GM23338 (cell line): ENCODE results near the gene TMEM178A. TPM values are rescaled to one million over a fixed set of nuclear protein-coding genes. Genes with fewer than 3 reads are reported as not detected.

Source experiments
- ATAC-seq: fragments of 200-7000 bp; cut with Tn5 transposase; 3 replicates; pipeline ENCODE4 v1.9.1; 2020
- DNase-seq: peaks from one replicate; pipeline ENCODE4 v3.0.0-alpha.2; 2015; ENCODE audit warnings: low spot score
- H2AFZ ChIP-seq: fragments of 200-600 bp; sonication (generic); 2 replicates; pipeline ENCODE4 v1.8.0; 2016; ENCODE audit warnings: antibody characterized with exemption, mild to moderate bottlenecking, moderate library complexity
- H3F3A ChIP-seq: fragments of 200-600 bp; sonication (generic); replicated peaks from 2 replicates; pipeline ENCODE4 v1.8.0; 2017; ENCODE audit warnings: antibody characterized with exemption, mixed run types, low read depth
- H3K27ac ChIP-seq: fragments of 200-600 bp; sonication (generic); 2 replicates; pipeline ENCODE4 v1.6.1; 2016; ENCODE audit warnings: low read depth
- H3K27me3 ChIP-seq: fragments of 200-600 bp; sonication (generic); 2 replicates; pipeline ENCODE4 v1.8.0; 2016; ENCODE audit warnings: mild to moderate bottlenecking, mixed run types, moderate library complexity; ENCODE audit not compliant: insufficient read depth
- H3K36me3 ChIP-seq: fragments of 200-600 bp; sonication (generic); 2 replicates; pipeline ENCODE4 v1.8.0; 2016; ENCODE audit warnings: mild to moderate bottlenecking; ENCODE audit not compliant: insufficient read depth
- H3K4me1 ChIP-seq: fragments of 200-600 bp; sonication (generic); 2 replicates; pipeline ENCODE4 v1.8.0; 2016; ENCODE audit warnings: mild to moderate bottlenecking, moderate library complexity; ENCODE audit not compliant: insufficient read depth
- H3K4me2 ChIP-seq: fragments of 200-600 bp; sonication (generic); 2 replicates; pipeline ENCODE4 v1.7.1; 2017; ENCODE audit warnings: mixed run types
- H3K4me3 ChIP-seq: fragments of 200-600 bp; sonication (generic); 2 replicates; pipeline ENCODE4 v1.6.1; 2016; ENCODE audit warnings: mixed run types
- H3K79me2 ChIP-seq: fragments of 200-600 bp; sonication (generic); replicated peaks from 2 replicates; pipeline ENCODE4 v1.8.0; 2017; ENCODE audit warnings: mild to moderate bottlenecking; ENCODE audit not compliant: insufficient read depth
- H3K9me2 ChIP-seq: fragments of 200-600 bp; sonication (generic); 2 replicates; pipeline ENCODE4 v1.8.0; 2017; ENCODE audit not compliant: insufficient read depth
- H4K20me1 ChIP-seq: fragments of 200-600 bp; sonication (generic); replicated peaks from 2 replicates; pipeline ENCODE4 v1.8.0; 2017; ENCODE audit warnings: mild to moderate bottlenecking; ENCODE audit not compliant: insufficient read depth
- H3K27ac Mint-ChIP-seq: 2 replicates; pipeline ENCODE4 v1.8.0; 2020; ENCODE audit warnings: inconsistent platforms, mild to moderate bottlenecking, moderate library complexity, mixed read lengths
- H3K27me3 Mint-ChIP-seq: 3 replicates; pipeline ENCODE4 v1.8.0; 2022; ENCODE audit warnings: low read depth, mild to moderate bottlenecking, moderate library complexity, mixed read lengths, inconsistent platforms; ENCODE audit not compliant: insufficient read depth, poor library complexity
- H3K36me3 Mint-ChIP-seq: 3 replicates; pipeline ENCODE4 v1.8.0; 2021; ENCODE audit warnings: low read depth, mild to moderate bottlenecking, inconsistent platforms, moderate library complexity, mixed read lengths
- H3K4me1 Mint-ChIP-seq: 3 replicates; pipeline ENCODE4 v1.8.0; 2020; ENCODE audit warnings: mild to moderate bottlenecking, inconsistent platforms, mixed read lengths
- H3K4me3 Mint-ChIP-seq: 3 replicates; pipeline ENCODE4 v1.8.0; 2021; ENCODE audit warnings: moderate library complexity, mild to moderate bottlenecking, inconsistent platforms, mixed read lengths
- H3K9me3 Mint-ChIP-seq: 3 replicates; pipeline ENCODE4 v1.8.0; 2020; ENCODE audit warnings: moderate library complexity, mild to moderate bottlenecking, inconsistent platforms, mixed read lengths
- EZH2 ChIP-seq: fragments of 200-600 bp; sonication (generic); IDR thresholded peaks from one replicate; pipeline ENCODE4 v1.8.0; 2017; ENCODE audit warnings: antibody characterized with exemption, mild to moderate bottlenecking, low read depth; ENCODE audit not compliant: unreplicated experiment
- EZH2phosphoT487 ChIP-seq: fragments of 200-600 bp; sonication (generic); IDR thresholded peaks from one replicate; pipeline ENCODE4 v1.8.1; 2018; ENCODE audit warnings: antibody characterized with exemption; ENCODE audit not compliant: unreplicated experiment
- JUNB ChIP-seq: IDR thresholded peaks from one replicate; pipeline ENCODE4 v1.6.1; 2016; ENCODE audit warnings: antibody characterized with exemption; ENCODE audit not compliant: unreplicated experiment
- NANOG ChIP-seq: IDR thresholded peaks from 2 replicates; pipeline ENCODE4 v1.6.1; 2016; ENCODE audit warnings: antibody characterized with exemption, borderline replicate concordance
- POLR2AphosphoS5 ChIP-seq: IDR thresholded peaks from 2 replicates; pipeline ENCODE4 v1.6.1; 2016; ENCODE audit warnings: antibody characterized with exemption, low read depth
- REST ChIP-seq: IDR thresholded peaks from one replicate; pipeline ENCODE4 v1.6.1; 2018; ENCODE audit warnings: antibody characterized with exemption; ENCODE audit not compliant: unreplicated experiment
- STAT1 ChIP-seq: IDR thresholded peaks from one replicate; pipeline ENCODE4 v1.6.1; 2016; ENCODE audit warnings: antibody characterized with exemption; ENCODE audit not compliant: unreplicated experiment
- ZNF331 ChIP-seq: fragments of 250-450 bp; sonication (Bioruptor Pico); IDR thresholded peaks from 2 replicates; pipeline ENCODE4 v1.5.0; 2020; ENCODE audit warnings: low read depth, mild to moderate bottlenecking, moderate library complexity
- ZNF462 ChIP-seq: fragments of 250-450 bp; sonication (Bioruptor Pico); IDR thresholded peaks from 2 replicates; pipeline ENCODE4 v1.5.0; 2020; ENCODE audit warnings: mild to moderate bottlenecking, moderate library complexity
- polyA plus RNA-seq: library from polyadenylated mRNA; unstranded; fragments of >200 nt; fragmentation: Nextera tagmentation; extraction: Ambion mirVana; gene quantifications from 2 replicates; pipeline ENCODE4 v1.2.1, GENCODE V29; 2016
- total RNA-seq: library from RNA; depleted of rRNA; stranded (reverse); fragments of >200 nt; shearing (Covaris generic); gene quantifications from 2 replicates; pipeline ENCODE4 v1.2.3, GENCODE V29; 2014
- TF ChIP-seq, protein P1 (sequence below), 2 experiments: fragments of 200-600 bp in 1 of 2; sonication (generic) in 1 of 2; conservative IDR thresholded peaks; 2 replicates each; pipeline versions ENCODE4 v1.5.1 to v1.6.1; 2016 to 2017; ENCODE audit warnings: antibody characterized with exemption in 2 of 2, low read depth in 2 of 2, mild to moderate bottlenecking in 2 of 2, moderate library complexity in 1 of 2
- TF ChIP-seq, protein P2 (sequence below): IDR thresholded peaks from 2 replicates; pipeline ENCODE4 v1.6.1; 2016; ENCODE audit warnings: antibody characterized with exemption

TMEM178A gene
- total and polyA plus RNA-seq, 2 experiments from 2014 or later, result 10.3 to 12.3 TPM

- H3K27me3 Mint-ChIP-seq, result peaks cover 3% of the 10 kb centered on the region
- no peaks in the 10 kb centered on the region for H3K27me3 ChIP-seq
Observed at GRCh38 chr2:39686456-39686855, 20.7 kb downstream of the TMEM178A start.

More at GRCh38 chr2:39686456-39686855, 20.7 kb downstream of the TMEM178A start:
- H3K27ac ChIP-seq, result no peak overlapping the region
- no peaks in the 10 kb centered on the region for H3K36me3 ChIP-seq
- peak; percentile 56 for DNase-seq
- no peaks in the 10 kb centered on the region; the same call in 1 of the 2 replicates for H3K79me2 ChIP-seq
- H3K36me3 Mint-ChIP-seq, result peaks cover 5% of the 10 kb centered on the region; the same call in 2 of the 3 replicates
- no peak overlapping the region for H2AFZ ChIP-seq
- ATAC-seq, result peak; percentile 89
- peaks cover 24% of the 10 kb centered on the region for H3K4me1 ChIP-seq
- no peak overlapping the region for H3K4me2 ChIP-seq
- H3K9me2 ChIP-seq, result no peaks in the 10 kb centered on the region; the same call in 1 of the 2 replicates
- H3K4me3 ChIP-seq, result no peak overlapping the region
- H3K27ac Mint-ChIP-seq, result no peak overlapping the region
- peaks cover 4% of the 10 kb centered on the region for H3K9me3 Mint-ChIP-seq
- H3F3A ChIP-seq, result no peaks in the 10 kb centered on the region
- H3K4me3 Mint-ChIP-seq, result no peak overlapping the region
- H4K20me1 ChIP-seq, result no peaks in the 10 kb centered on the region
- H3K4me1 Mint-ChIP-seq, result peaks cover 19% of the 10 kb centered on the region
- TF ChIP-seq JUNB, result no peak
- no peak for TF ChIP-seq REST
- TF ChIP-seq, protein P1, sequence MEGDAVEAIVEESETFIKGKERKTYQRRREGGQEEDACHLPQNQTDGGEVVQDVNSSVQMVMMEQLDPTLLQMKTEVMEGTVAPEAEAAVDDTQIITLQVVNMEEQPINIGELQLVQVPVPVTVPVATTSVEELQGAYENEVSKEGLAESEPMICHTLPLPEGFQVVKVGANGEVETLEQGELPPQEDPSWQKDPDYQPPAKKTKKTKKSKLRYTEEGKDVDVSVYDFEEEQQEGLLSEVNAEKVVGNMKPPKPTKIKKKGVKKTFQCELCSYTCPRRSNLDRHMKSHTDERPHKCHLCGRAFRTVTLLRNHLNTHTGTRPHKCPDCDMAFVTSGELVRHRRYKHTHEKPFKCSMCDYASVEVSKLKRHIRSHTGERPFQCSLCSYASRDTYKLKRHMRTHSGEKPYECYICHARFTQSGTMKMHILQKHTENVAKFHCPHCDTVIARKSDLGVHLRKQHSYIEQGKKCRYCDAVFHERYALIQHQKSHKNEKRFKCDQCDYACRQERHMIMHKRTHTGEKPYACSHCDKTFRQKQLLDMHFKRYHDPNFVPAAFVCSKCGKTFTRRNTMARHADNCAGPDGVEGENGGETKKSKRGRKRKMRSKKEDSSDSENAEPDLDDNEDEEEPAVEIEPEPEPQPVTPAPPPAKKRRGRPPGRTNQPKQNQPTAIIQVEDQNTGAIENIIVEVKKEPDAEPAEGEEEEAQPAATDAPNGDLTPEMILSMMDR (conservative IDR thresholded peaks at IDR 0.05; ENCODE audit: low read depth in 2 of 2), result no peak
- no peak for TF ChIP-seq EZH2
- TF ChIP-seq EZH2phosphoT487, result no peak
- TF ChIP-seq, protein P2, sequence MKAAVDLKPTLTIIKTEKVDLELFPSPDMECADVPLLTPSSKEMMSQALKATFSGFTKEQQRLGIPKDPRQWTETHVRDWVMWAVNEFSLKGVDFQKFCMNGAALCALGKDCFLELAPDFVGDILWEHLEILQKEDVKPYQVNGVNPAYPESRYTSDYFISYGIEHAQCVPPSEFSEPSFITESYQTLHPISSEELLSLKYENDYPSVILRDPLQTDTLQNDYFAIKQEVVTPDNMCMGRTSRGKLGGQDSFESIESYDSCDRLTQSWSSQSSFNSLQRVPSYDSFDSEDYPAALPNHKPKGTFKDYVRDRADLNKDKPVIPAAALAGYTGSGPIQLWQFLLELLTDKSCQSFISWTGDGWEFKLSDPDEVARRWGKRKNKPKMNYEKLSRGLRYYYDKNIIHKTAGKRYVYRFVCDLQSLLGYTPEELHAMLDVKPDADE, result no peak
- no peak for TF ChIP-seq NANOG
- no peak for TF ChIP-seq ZNF462 (CRISPR knock-in tag)
- TF ChIP-seq ZNF331, result no peak
- no peak for TF ChIP-seq STAT1
- TF ChIP-seq POLR2AphosphoS5, result no peak
